Mesendoderm (in vitro differentiated cells): ENCODE measurements around the gene TCEANC2.

Experiments used
- DNase-seq: peaks from one replicate; pipeline ENCODE4 v3.0.0; 2013
- H2AK5ac ChIP-seq: 2 replicates; pipeline ENCODE4 v1.6.1; 2013; ENCODE audit warnings: low read length, inconsistent platforms
- H2BK120ac ChIP-seq: 2 replicates; pipeline ENCODE4 v1.6.1; 2013; ENCODE audit warnings: low read depth, mild to moderate bottlenecking, low read length, moderate library complexity, mixed read lengths
- H2BK15ac ChIP-seq: replicated peaks from 2 replicates; pipeline ENCODE4 v1.6.1; 2013; ENCODE audit warnings: low read depth, mild to moderate bottlenecking, moderate library complexity
- H2BK5ac ChIP-seq: 2 replicates; pipeline ENCODE4 v1.6.1; 2013; ENCODE audit warnings: low read length, inconsistent platforms
- H3K18ac ChIP-seq: 2 replicates; pipeline ENCODE4 v1.6.1; 2013; ENCODE audit warnings: mild to moderate bottlenecking, low read length, mixed read lengths
- H3K23ac ChIP-seq: one replicate; pipeline ENCODE4 v1.6.1; 2013; ENCODE audit warnings: low read length
- H3K27ac ChIP-seq: 2 replicates; pipeline ENCODE4 v1.5.1; 2013; ENCODE audit warnings: low read depth, mild to moderate bottlenecking, inconsistent platforms, low read length, moderate library complexity
- H3K27me3 ChIP-seq: 2 replicates; pipeline ENCODE4 v1.6.1; 2013; ENCODE audit warnings: low read length, control low read depth, mild to moderate bottlenecking, inconsistent platforms; ENCODE audit not compliant: insufficient read depth, poor library complexity
- H3K36me3 ChIP-seq: 2 replicates; pipeline ENCODE4 v1.6.1; 2013; ENCODE audit warnings: low read length, inconsistent platforms; ENCODE audit not compliant: control insufficient read depth, insufficient read depth
- H3K4ac ChIP-seq: one replicate; pipeline ENCODE4 v1.6.1; 2013; ENCODE audit warnings: low read depth, mild to moderate bottlenecking, low read length, moderate library complexity
- H3K4me1 ChIP-seq: 2 replicates; pipeline ENCODE4 v1.6.1; 2013; ENCODE audit warnings: low read depth, low read length, inconsistent platforms; ENCODE audit not compliant: control insufficient read depth
- H3K4me2 ChIP-seq: 2 replicates; pipeline ENCODE4 v1.6.1; 2013; ENCODE audit warnings: low read length
- H3K4me3 ChIP-seq: 2 replicates; pipeline ENCODE4 v1.5.1; 2013; ENCODE audit warnings: mild to moderate bottlenecking, low read length
- H3K56ac ChIP-seq: one replicate; pipeline ENCODE4 v1.6.1; 2013; ENCODE audit warnings: low read length
- H3K79me1 ChIP-seq: 2 replicates; pipeline ENCODE4 v1.6.1; 2013; ENCODE audit warnings: low read length, inconsistent platforms
- H3K79me2 ChIP-seq: 2 replicates; pipeline ENCODE4 v1.6.1; 2013; ENCODE audit warnings: mild to moderate bottlenecking, low read length; ENCODE audit not compliant: control insufficient read depth, insufficient read depth
- H3K9ac ChIP-seq: 2 replicates; pipeline ENCODE4 v1.6.1; 2013; ENCODE audit warnings: low read length, inconsistent platforms
- H4K5ac ChIP-seq: one replicate; pipeline ENCODE4 v1.6.1; 2013; ENCODE audit warnings: low read length
- H4K8ac ChIP-seq: one replicate; pipeline ENCODE4 v1.6.1; 2013; ENCODE audit warnings: low read depth, mild to moderate bottlenecking, control low read depth, low read length, moderate library complexity
- WGBS: extraction: QIAGEN DNeasy Blood & Tissue Kit; methylation state at CpG from one replicate; pipeline ENCODE4 v1.1.7; 2013; ENCODE audit warnings: low lambda C conversion rate, missing lambda C conversion rate; ENCODE audit not compliant: insufficient coverage; ENCODE audit errors: extremely low coverage; 5-methylcytosine and 5-hydroxymethylcytosine counted together

TCEANC2 gene

GRCh38 chr1:54142146-54142900 lies 88.9 kb downstream of the TCEANC2 start:
- WGBS = no CpG with 5 or more reads among the region's 9 CpGs
- no peak overlapping the region for H2BK120ac ChIP-seq
- H3K56ac ChIP-seq = no peak overlapping the region
- no peaks in the 10 kb centered on the region for H3K79me1 ChIP-seq
- no peaks in the 10 kb centered on the region for H3K79me2 ChIP-seq
- no peak for DNase-seq
- H3K4me1 ChIP-seq = no peaks in the 10 kb centered on the region
- no peak overlapping the region for H2BK5ac ChIP-seq
- H2BK15ac ChIP-seq = no peak overlapping the region
- no peaks in the 10 kb centered on the region for H3K36me3 ChIP-seq
- H3K18ac ChIP-seq = no peak overlapping the region
- H3K27ac ChIP-seq = no peak overlapping the region
- no peak overlapping the region for H3K4me3 ChIP-seq
- H3K4ac ChIP-seq = no peak overlapping the region
- H3K27me3 ChIP-seq = no peaks in the 10 kb centered on the region
- no peak overlapping the region for H4K5ac ChIP-seq
- H2AK5ac ChIP-seq = no peak overlapping the region
- H3K23ac ChIP-seq = no peak overlapping the region
- no peak overlapping the region for H3K4me2 ChIP-seq
- no peak overlapping the region for H4K8ac ChIP-seq
- H3K9ac ChIP-seq = no peak overlapping the region

- H3K79me1 ChIP-seq = no peaks in the 10 kb centered on the region
- no peak overlapping the region for H2BK120ac ChIP-seq
- H3K56ac ChIP-seq = no peak overlapping the region
- no peak overlapping the region for H4K5ac ChIP-seq
- no peak overlapping the region for H3K4me2 ChIP-seq
- H3K27ac ChIP-seq = no peak overlapping the region
- no peak overlapping the region for H3K4me3 ChIP-seq
- no peak overlapping the region for H3K4ac ChIP-seq
- H3K79me2 ChIP-seq = no peaks in the 10 kb centered on the region
- no peak overlapping the region for H3K9ac ChIP-seq
- no peak overlapping the region for H4K8ac ChIP-seq
- WGBS = no CpG with 5 or more reads among the region's 11 CpGs
- H3K23ac ChIP-seq = no peak overlapping the region
- H2AK5ac ChIP-seq = no peak overlapping the region
- no peak overlapping the region for H2BK5ac ChIP-seq
- DNase-seq = no peak
- H3K18ac ChIP-seq = no peak overlapping the region
- H2BK15ac ChIP-seq = no peak overlapping the region
- no peaks in the 10 kb centered on the region for H3K4me1 ChIP-seq
- H3K27me3 ChIP-seq = no peaks in the 10 kb centered on the region
- no peaks in the 10 kb centered on the region for H3K36me3 ChIP-seq
Observed at GRCh38 chr1:54144366-54144765, 91.0 kb downstream of the TCEANC2 start.

- Histone ChIP-seq H2BK120ac (no peak overlapping the region), H2BK5ac (no peak overlapping the region), H3K27me3 (no peaks in the 10 kb centered on the region), H3K56ac (no peak overlapping the region), H3K4ac (no peak overlapping the region), H3K4me2 (no peak overlapping the region), H3K9ac (no peak overlapping the region), H3K23ac (no peak overlapping the region), H4K5ac (no peak overlapping the region), H4K8ac (no peak overlapping the region), H3K79me2 (no peaks in the 10 kb centered on the region), H3K36me3 (no peaks in the 10 kb centered on the region), H3K4me3 (no peak overlapping the region), H2AK5ac (no peak overlapping the region), H2BK15ac (no peak overlapping the region), H3K4me1 (peaks cover 3% of the 10 kb centered on the region), H3K18ac (no peak overlapping the region), H3K79me1 (no peaks in the 10 kb centered on the region), H3K27ac (no peak overlapping the region)
- no peak for DNase-seq
- WGBS = no CpG with 5 or more reads among the region's 3 CpGs
Observed at GRCh38 chr1:54149734-54150133, 96.3 kb downstream of the TCEANC2 start.

GRCh38 chr1:54151013-54151412 lies 97.6 kb downstream of the TCEANC2 start:
- no peak overlapping the region for H4K5ac ChIP-seq
- no peak for DNase-seq
- no peak overlapping the region for H2BK5ac ChIP-seq
- no CpG with 5 or more reads among the region's 5 CpGs for WGBS
- H3K27ac ChIP-seq = no peak overlapping the region
- no peak overlapping the region for H2BK120ac ChIP-seq
- H3K4me1 ChIP-seq = peaks cover 3% of the 10 kb centered on the region
- H3K9ac ChIP-seq = no peak overlapping the region
- H3K56ac ChIP-seq = no peak overlapping the region
- H3K4me3 ChIP-seq = no peak overlapping the region
- no peak overlapping the region for H3K23ac ChIP-seq
- H3K79me1 ChIP-seq = no peaks in the 10 kb centered on the region
- H3K4me2 ChIP-seq = no peak overlapping the region
- H3K18ac ChIP-seq = no peak overlapping the region
- no peak overlapping the region for H4K8ac ChIP-seq
- H3K27me3 ChIP-seq = no peaks in the 10 kb centered on the region
- no peak overlapping the region for H2BK15ac ChIP-seq
- no peaks in the 10 kb centered on the region for H3K79me2 ChIP-seq
- no peaks in the 10 kb centered on the region for H3K36me3 ChIP-seq
- no peak overlapping the region for H2AK5ac ChIP-seq
- H3K4ac ChIP-seq = no peak overlapping the region

- H3K4me1 ChIP-seq = peaks cover 3% of the 10 kb centered on the region
- no peaks in the 10 kb centered on the region for H3K27me3 ChIP-seq
- no peak for DNase-seq
- H4K8ac ChIP-seq = no peak within 1 kb of the TSS
- no peak within 1 kb of the TSS for H3K27ac ChIP-seq
- H2BK15ac ChIP-seq = no peak within 1 kb of the TSS
- no peak within 1 kb of the TSS for H3K4ac ChIP-seq
- no peaks in the 10 kb centered on the region for H3K36me3 ChIP-seq
- H3K18ac ChIP-seq = no peak within 1 kb of the TSS
- H3K4me2 ChIP-seq = no peak within 1 kb of the TSS
- WGBS = no CpG with 5 or more reads among the region's 5 CpGs
- no peak within 1 kb of the TSS for H4K5ac ChIP-seq
- H3K79me1 ChIP-seq = no peaks in the 10 kb centered on the region
- no peak within 1 kb of the TSS for H3K56ac ChIP-seq
- H3K4me3 ChIP-seq = no peak within 1 kb of the TSS
- no peak within 1 kb of the TSS for H3K23ac ChIP-seq
- H3K9ac ChIP-seq = no peak within 1 kb of the TSS
- no peak within 1 kb of the TSS for H2BK5ac ChIP-seq
- H3K79me2 ChIP-seq = no peaks in the 10 kb centered on the region
- no peak within 1 kb of the TSS for H2BK120ac ChIP-seq
- H2AK5ac ChIP-seq = no peak within 1 kb of the TSS
Observed at GRCh38 chr1:54152696-54153095, 99.3 kb downstream of the TCEANC2 start, which contains the start of gene CDCP2. TSS of gene CDCP2 (minus strand) at chr1:54153000. CDS start at chr1:54152922, 78 bp downstream.
